Endodermal cell (in vitro differentiated cells): ENCODE data around the gene DNM1L. TPM values are rescaled to one million over a fixed set of nuclear protein-coding genes. Genes with fewer than 3 reads are reported as not detected.
"Not testable (repeated sequence)": the region's sequence is repeated elsewhere in the genome, so short reads cannot be mapped to it uniquely, and the experiment has no call there.

Experiments used
- DNase-seq: peaks from one replicate; pipeline ENCODE4 v3.0.0-alpha.2; 2017
- H3K27ac ChIP-seq: 2 replicates; pipeline ENCODE4 v1.5.1; 2013; ENCODE audit warnings: mild to moderate bottlenecking, low read depth, low read length, moderate library complexity
- H3K27me3 ChIP-seq: 2 replicates; pipeline ENCODE4 v1.6.1; 2013; ENCODE audit warnings: mild to moderate bottlenecking, low read length, moderate library complexity; ENCODE audit not compliant: insufficient read depth, control insufficient read depth, poor library complexity, severe bottlenecking
- H3K36me3 ChIP-seq: 2 replicates; pipeline ENCODE4 v1.7.0; 2013; ENCODE audit warnings: mild to moderate bottlenecking, low read length, moderate library complexity; ENCODE audit not compliant: control insufficient read depth, insufficient read depth
- H3K4me1 ChIP-seq: one replicate; pipeline ENCODE4 v1.7.0; 2013; ENCODE audit warnings: low read length; ENCODE audit not compliant: control insufficient read depth, insufficient read depth
- H3K4me3 ChIP-seq: 2 replicates; pipeline ENCODE4 v1.5.1; 2013; ENCODE audit warnings: mild to moderate bottlenecking, low read length, moderate library complexity
- H3K9ac ChIP-seq: 2 replicates; pipeline ENCODE4 v1.6.1; 2013; ENCODE audit warnings: mild to moderate bottlenecking, low read length, moderate library complexity; ENCODE audit not compliant: poor library complexity, severe bottlenecking; ENCODE audit errors: extremely low read depth
- H3K9me3 ChIP-seq: 2 replicates; pipeline ENCODE4 v1.6.1; 2013; ENCODE audit warnings: mild to moderate bottlenecking, low read length, moderate library complexity; ENCODE audit not compliant: control insufficient read depth
- H3K27ac Mint-ChIP-seq: 2 replicates; pipeline ENCODE4 v1.8.0; 2020; ENCODE audit warnings: mixed read lengths
- H3K27me3 Mint-ChIP-seq: 2 replicates; pipeline ENCODE4 v1.8.0; 2021; ENCODE audit warnings: mild to moderate bottlenecking, mixed read lengths; ENCODE audit not compliant: insufficient read depth
- H3K36me3 Mint-ChIP-seq: 2 replicates; pipeline ENCODE4 v1.8.0; 2020; ENCODE audit warnings: low read depth, mixed read lengths
- H3K4me1 Mint-ChIP-seq: 2 replicates; pipeline ENCODE4 v1.8.0; 2020; ENCODE audit warnings: mixed read lengths
- H3K4me3 Mint-ChIP-seq: 2 replicates; pipeline ENCODE4 v1.8.0; 2020; ENCODE audit warnings: mild to moderate bottlenecking, moderate library complexity, mixed read lengths
- H3K9me3 Mint-ChIP-seq: 2 replicates; pipeline ENCODE4 v1.8.0; 2020; ENCODE audit warnings: mild to moderate bottlenecking, mixed read lengths
- CTCF ChIP-seq: fragments of 200-600 bp; sonication (generic); conservative IDR thresholded peaks from 2 replicates; pipeline ENCODE4 v1.5.0; 2021; ENCODE audit warnings: antibody characterized with exemption, mild to moderate bottlenecking
- WGBS, 2 experiments: methylation state at CpG; one replicate each; pipeline versions ENCODE4 v1.1.5 to v1.1.7; 2013; ENCODE audit warnings: missing lambda C conversion rate in 2 of 2, mixed read lengths in 1 of 2; ENCODE audit not compliant: insufficient coverage in 1 of 2, insufficient read length in 1 of 2; 5-methylcytosine and 5-hydroxymethylcytosine counted together
- total RNA-seq, 2 donors: library from RNA; stranded (reverse); fragmentation: NEBNext Ultra II Directional in 1 of 2; extraction: Animal tissue kit (Norgen Biotek cat#: 25700) in 1 of 2; gene quantifications; 2 replicates in 1 of 2; 3 replicates in 1 of 2; pipeline ENCODE4 v1.2.1, GENCODE V29; 2021

The DNM1L gene
- total RNA-seq, 2 donors from 2014 or later = 100 to 156 TPM

- peaks cover 57% of the 10 kb centered on the region for H3K36me3 ChIP-seq
- H3K4me1 ChIP-seq = no peaks in the 10 kb centered on the region
- H3K9ac ChIP-seq = no peak overlapping the region
- Mint-ChIP-seq H3K4me3 (no peak overlapping the region), H3K27me3 (no peaks in the 10 kb centered on the region), H3K27ac (no peak overlapping the region), H3K9me3 (no peaks in the 10 kb centered on the region), H3K36me3 (peaks cover 64% of the 10 kb centered on the region), H3K4me1 (peaks cover 3% of the 10 kb centered on the region)
- H3K4me3 ChIP-seq = no peak overlapping the region
- TF ChIP-seq CTCF = no peak
- H3K27ac ChIP-seq = no peak overlapping the region
- WGBS, 2 experiments = 98 to 100% methylated on average over 3 to 4 of the region's 4 CpGs
- no peaks in the 10 kb centered on the region for H3K9me3 ChIP-seq
- H3K27me3 ChIP-seq = no peaks in the 10 kb centered on the region
- DNase-seq = no peak
Measured at GRCh38 chr12:32714772-32715171, 35.7 kb downstream of the DNM1L start.

- no peaks in the 10 kb centered on the region for H3K9me3 Mint-ChIP-seq
- Histone ChIP-seq H3K4me3 (no peak overlapping the region), H3K36me3 (peaks cover 65% of the 10 kb centered on the region), H3K27ac (no peak overlapping the region), H3K9ac (no peak overlapping the region), H3K9me3 (no peaks in the 10 kb centered on the region), H3K4me1 (no peaks in the 10 kb centered on the region), H3K27me3 (no peaks in the 10 kb centered on the region)
- H3K27me3 Mint-ChIP-seq = no peaks in the 10 kb centered on the region
- H3K36me3 Mint-ChIP-seq = peaks cover 71% of the 10 kb centered on the region
- no peak overlapping the region for H3K4me3 Mint-ChIP-seq
- 91 to 97% methylated on average over 1 to 2 of the region's 2 CpGs for WGBS, 2 experiments
- no peaks in the 10 kb centered on the region for H3K4me1 Mint-ChIP-seq
- no peak overlapping the region for H3K27ac Mint-ChIP-seq
- TF ChIP-seq CTCF = no peak
- no peak for DNase-seq
Measured at GRCh38 chr12:32718926-32719325, 39.8 kb downstream of the DNM1L start.

GRCh38 chr12:32725308-32725707 is 46.2 kb downstream of the DNM1L start:
- H3K27ac Mint-ChIP-seq, H3K9me3 ChIP-seq, H3K27me3 ChIP-seq, DNase-seq, H3K4me1 ChIP-seq, H3K4me3 Mint-ChIP-seq, H3K9ac ChIP-seq, H3K4me3 ChIP-seq, H3K27me3 Mint-ChIP-seq, H3K4me1 Mint-ChIP-seq, H3K9me3 Mint-ChIP-seq, H3K27ac ChIP-seq: not testable (repeated sequence)
- 80 to 95% methylated on average over 1 to 3 of the region's 3 CpGs for WGBS, 2 experiments
- peaks cover 84% of the 10 kb centered on the region for H3K36me3 ChIP-seq
- H3K36me3 Mint-ChIP-seq = peaks cover 75% of the 10 kb centered on the region

GRCh38 chr12:32726286-32726685 is 47.2 kb downstream of the DNM1L start:
- peaks cover 83% of the 10 kb centered on the region for H3K36me3 ChIP-seq
- DNase-seq = no peak
- Mint-ChIP-seq H3K27me3 (no peaks in the 10 kb centered on the region), H3K27ac (no peak overlapping the region), H3K9me3 (no peaks in the 10 kb centered on the region), H3K4me3 (no peak overlapping the region), H3K4me1 (no peaks in the 10 kb centered on the region), H3K36me3 (peaks cover 70% of the 10 kb centered on the region)
- H3K9ac ChIP-seq = no peak overlapping the region
- no peaks in the 10 kb centered on the region for H3K9me3 ChIP-seq
- no peak overlapping the region for H3K4me3 ChIP-seq
- no peak for TF ChIP-seq CTCF
- H3K27ac ChIP-seq = no peak overlapping the region
- H3K4me1 ChIP-seq = no peaks in the 10 kb centered on the region
- 92 to 95% methylated on average over 2 of the region's 2 CpGs for WGBS, 2 experiments
- H3K27me3 ChIP-seq = no peaks in the 10 kb centered on the region
